Measurements from ENCODE around the gene TRIM42. TPM values are rescaled to one million over a fixed set of nuclear protein-coding genes. Genes with fewer than 3 reads are reported as not detected.

The TRIM42 gene
- total and polyA plus RNA-seq, 2 of the 8 experiments (the other 6 are each of a cell fraction or from before 2014, with no cell fraction given), result not detected

DNA sequence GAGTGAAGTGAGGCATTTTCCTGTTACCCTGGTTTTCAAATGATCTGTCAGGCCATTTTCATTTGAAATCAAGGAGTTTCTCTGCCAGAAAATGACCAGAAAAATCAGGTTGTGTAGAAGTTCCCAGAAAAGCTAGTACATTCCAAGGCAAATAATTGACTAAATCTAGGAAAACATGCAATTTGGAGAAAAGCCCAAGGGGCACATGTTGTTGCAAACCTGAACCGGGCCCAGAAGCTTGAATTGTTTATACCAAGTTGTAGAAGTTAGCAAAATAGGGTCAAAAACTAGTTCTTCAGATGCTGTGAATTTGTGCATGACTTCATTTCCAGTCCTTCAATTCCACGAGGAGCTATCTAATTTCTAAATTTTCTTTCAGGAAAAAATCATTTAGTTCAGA lies 31.0 kb downstream of the TRIM42 start (continued):
- no peak for TF ChIP-seq HDAC2 (IDR thresholded peaks at IDR 0.05; ENCODE audit: borderline replicate concordance in 1 of 2, low read depth in 2 of 2, low read length in 2 of 2)
- no peak for TF ChIP-seq POLR2A (IDR thresholded peaks at IDR 0.05; ENCODE audit: control extremely low read depth in 1 of 2, low read depth in 2 of 2, low read length in 2 of 2)
- TF ChIP-seq BACH1 (IDR thresholded peaks at IDR 0.05; ENCODE audit: low read length), result no peak
- TF ChIP-seq POU5F1 (IDR thresholded peaks at IDR 0.05; ENCODE audit: low read depth, low read length), result no peak
- TF ChIP-seq TAF1 (IDR thresholded peaks at IDR 0.05; ENCODE audit: low read depth, low read length), result no peak
- no peak for TF ChIP-seq SIX5 (IDR thresholded peaks at IDR 0.05; ENCODE audit: low read depth, low read length)
